ENCODE data around the gene TRIM39.

GRCh38 chr6:30350524-30350923 lies 23.8 kb downstream of the TRIM39 start:
- TF ChIP-seq EZH2 (IDR thresholded peaks at IDR 0.05; ENCODE audit: insufficient read depth, poor library complexity, severe bottlenecking) (no peak), EZH2phosphoT487 (IDR thresholded peaks at IDR 0.05; ENCODE audit: insufficient read depth, low read depth) (no peak)

Data from GM23248 (cell line).